Panc1 (cell line): ENCODE results near the gene CSNK1G2. TPM values are rescaled to one million over a fixed set of nuclear protein-coding genes. Genes with fewer than 3 reads are reported as not detected.

Experiments used
- ATAC-seq: fragments of 200-7000 bp; cut with Tn5 transposase; 2 replicates; pipeline ENCODE4 v1.9.1; 2020; ENCODE audit warnings: mild to moderate bottlenecking, moderate library complexity
- BruUV-seq: library from RNA; stranded (reverse); fragments of 400-500 nt; replicated peaks from 2 replicates; lab custom pipeline; 2021; lab: Mats Ljungman, UMichigan
- CTCF ChIA-PET: fragments of 300-600 bp; sonication (Branson Sonifier 250); formaldehyde crosslinking; loops from one replicate; lab custom pipeline; 2022; ENCODE audit warnings: antibody characterized with exemption; lab: Charles Lee
- POLR2A ChIA-PET: fragments of 300-600 bp; sonication (Branson Sonifier 250); formaldehyde crosslinking; loops from one replicate; lab custom pipeline; 2022; ENCODE audit warnings: antibody characterized with exemption; lab: Charles Lee
- DNase-seq: peaks from one replicate; pipeline ENCODE4 v3.0.0-alpha.2; 2010; ENCODE audit warnings: low read depth, low spot score
- H3K27ac ChIP-seq: 2 replicates; pipeline ENCODE4 v1.5.1; 2011; ENCODE audit warnings: mild to moderate bottlenecking, low read length, inconsistent platforms
- H3K27me3 ChIP-seq: fragments of 200-500 bp; sonication (Bioruptor generic); 2 replicates; pipeline ENCODE4 v1.6.0; 2014; ENCODE audit warnings: low read length, inconsistent platforms; ENCODE audit not compliant: control insufficient read depth, insufficient read depth
- H3K36me3 ChIP-seq: fragments of 200-500 bp; sonication (Bioruptor generic); 2 replicates; pipeline ENCODE4 v1.5.1; 2014; ENCODE audit warnings: inconsistent platforms, mild to moderate bottlenecking, low read length, moderate library complexity; ENCODE audit not compliant: control insufficient read depth, insufficient read depth
- H3K4me1 ChIP-seq: 2 replicates; pipeline ENCODE4 v1.5.1; 2011; ENCODE audit warnings: inconsistent platforms, mild to moderate bottlenecking, low read length, moderate library complexity; ENCODE audit not compliant: control insufficient read depth, insufficient read depth
- H3K4me3 ChIP-seq, 2 experiments: 2 replicates each; pipeline ENCODE4 v1.5.1; 2011 to 2012; ENCODE audit warnings: low read depth in 2 of 2, low read length in 2 of 2, mild to moderate bottlenecking in 2 of 2, inconsistent platforms in 1 of 2, moderate library complexity in 1 of 2
- H3K9me3 ChIP-seq: fragments of 200-500 bp; sonication (Bioruptor generic); 2 replicates; pipeline ENCODE4 v1.5.1; 2014; ENCODE audit warnings: low read depth, mild to moderate bottlenecking, inconsistent platforms, low read length, moderate library complexity; ENCODE audit not compliant: control insufficient read depth, insufficient read depth
- POLR2AphosphoS5 ChIP-seq: IDR thresholded peaks from 2 replicates; pipeline ENCODE4 v1.6.1; 2012; ENCODE audit warnings: mild to moderate bottlenecking, low read depth, low read length, moderate library complexity
- SIN3A ChIP-seq: IDR thresholded peaks from 2 replicates; pipeline ENCODE4 v1.6.1; 2012; ENCODE audit warnings: low read depth, mild to moderate bottlenecking, low read length, moderate library complexity, borderline replicate concordance; ENCODE audit not compliant: insufficient read depth
- in situ Hi-C: cut with HindIII; loops from 2 replicates; pipeline ENCODE4 v1.10.0; 2016; ENCODE audit warnings: low sequenced_read_pairs, low pct_unique_long_range_greater_than_20kb
- intact Hi-C: fragments of 100-400 bp; cut with micrococcal nuclease; formaldehyde crosslinking; loops from one replicate; pipeline ENCODE4 v1.10.0; 2022; ENCODE audit not compliant: unreplicated experiment
- total RNA-seq: library from RNA; stranded (reverse); gene quantifications from one replicate; pipeline ENCODE4 v1.2.1, GENCODE V29; 2021; ENCODE audit not compliant: unreplicated experiment
- TF ChIP-seq, protein P1 (sequence below), 2 experiments: IDR thresholded peaks; 2 replicates each; pipeline ENCODE4 v1.6.1; 2011 to 2012; ENCODE audit warnings: low read depth in 2 of 2, control low read depth in 1 of 2, low read length in 1 of 2, mild to moderate bottlenecking in 1 of 2, moderate library complexity in 1 of 2; ENCODE audit not compliant: insufficient read depth in 1 of 2
- TF ChIP-seq, protein P2 (sequence below): fragments of 450-650 bp; IDR thresholded peaks from 2 replicates; pipeline ENCODE4 v1.5.1; 2017; ENCODE audit warnings: mild to moderate bottlenecking

CSNK1G2 gene
- total RNA-seq, 1 experiment from 2014 or later: 65.8 TPM

DNA sequence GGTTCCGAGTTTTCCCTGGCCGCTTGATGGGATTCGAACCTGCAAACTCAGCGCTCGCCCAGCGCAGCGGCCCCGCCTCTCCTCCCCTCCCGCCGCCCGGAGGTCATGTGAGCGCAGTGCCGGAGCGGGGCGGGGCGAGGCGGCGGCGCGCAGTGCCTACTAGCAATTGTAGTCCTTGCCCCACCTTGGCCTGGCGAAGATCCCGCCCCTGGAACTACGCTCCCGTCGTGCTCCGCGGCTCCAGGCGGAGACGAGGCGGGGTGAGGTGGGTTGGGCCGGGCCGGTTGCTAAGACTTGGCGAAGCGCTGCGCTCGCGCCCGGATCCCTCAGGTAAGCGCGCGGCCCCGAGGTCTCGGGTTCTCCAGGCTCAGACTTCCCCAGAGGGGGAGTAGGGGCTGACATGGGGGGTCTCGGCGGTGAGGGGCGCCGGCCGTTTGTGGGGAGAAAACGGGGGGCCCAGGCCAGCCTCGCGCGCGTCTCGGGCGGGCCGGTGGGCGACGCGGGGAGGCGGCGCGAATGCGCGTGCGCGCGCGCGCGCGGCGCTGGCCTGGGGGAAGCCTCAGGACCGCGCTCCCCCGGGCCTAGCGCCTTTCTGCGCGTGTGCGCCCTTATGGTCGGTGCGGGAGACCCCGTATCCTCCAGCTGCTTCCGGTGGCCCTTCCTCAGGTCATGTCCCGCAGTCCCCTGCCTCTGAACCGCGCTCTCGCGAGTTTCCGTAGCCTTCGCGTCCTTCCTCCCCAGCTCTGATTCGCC is 35.7 kb upstream of the CSNK1G2 start, which contains the start of the genes ADAT3 and SCAMP4:
TSS of gene ADAT3 (plus strand) at position 290 of the 753 bp plus-strand sequence. CDS start 6,649 bp downstream, outside the sequence.
TSS of gene SCAMP4 (plus strand) at position 290 of the 753 bp plus-strand sequence. CDS start 9,621 bp downstream, outside the sequence.
- Histone ChIP-seq H3K4me3 (peak within 1 kb of the TSS; percentile 60 to 70), H3K27ac (peak within 1 kb of the TSS; percentile 93), H3K4me1 (peaks cover 17% of the 10 kb centered on the region), H3K27me3 (no peaks in the 10 kb centered on the region), H3K9me3 (no peaks in the 10 kb centered on the region), H3K36me3 (no peaks in the 10 kb centered on the region)
- ATAC-seq: peak; percentile 95
- CTCF ChIA-PET: no interaction called here
- intact Hi-C loops (no loop called here), in situ Hi-C loops (no loop called here)
- BruUV-seq: TSS peak; percentile 86
- POLR2A ChIA-PET: no interaction called here
- peak; percentile 83; the same call in 1 of the 2 replicates for TF ChIP-seq POLR2AphosphoS5
- TF ChIP-seq, protein P1, sequence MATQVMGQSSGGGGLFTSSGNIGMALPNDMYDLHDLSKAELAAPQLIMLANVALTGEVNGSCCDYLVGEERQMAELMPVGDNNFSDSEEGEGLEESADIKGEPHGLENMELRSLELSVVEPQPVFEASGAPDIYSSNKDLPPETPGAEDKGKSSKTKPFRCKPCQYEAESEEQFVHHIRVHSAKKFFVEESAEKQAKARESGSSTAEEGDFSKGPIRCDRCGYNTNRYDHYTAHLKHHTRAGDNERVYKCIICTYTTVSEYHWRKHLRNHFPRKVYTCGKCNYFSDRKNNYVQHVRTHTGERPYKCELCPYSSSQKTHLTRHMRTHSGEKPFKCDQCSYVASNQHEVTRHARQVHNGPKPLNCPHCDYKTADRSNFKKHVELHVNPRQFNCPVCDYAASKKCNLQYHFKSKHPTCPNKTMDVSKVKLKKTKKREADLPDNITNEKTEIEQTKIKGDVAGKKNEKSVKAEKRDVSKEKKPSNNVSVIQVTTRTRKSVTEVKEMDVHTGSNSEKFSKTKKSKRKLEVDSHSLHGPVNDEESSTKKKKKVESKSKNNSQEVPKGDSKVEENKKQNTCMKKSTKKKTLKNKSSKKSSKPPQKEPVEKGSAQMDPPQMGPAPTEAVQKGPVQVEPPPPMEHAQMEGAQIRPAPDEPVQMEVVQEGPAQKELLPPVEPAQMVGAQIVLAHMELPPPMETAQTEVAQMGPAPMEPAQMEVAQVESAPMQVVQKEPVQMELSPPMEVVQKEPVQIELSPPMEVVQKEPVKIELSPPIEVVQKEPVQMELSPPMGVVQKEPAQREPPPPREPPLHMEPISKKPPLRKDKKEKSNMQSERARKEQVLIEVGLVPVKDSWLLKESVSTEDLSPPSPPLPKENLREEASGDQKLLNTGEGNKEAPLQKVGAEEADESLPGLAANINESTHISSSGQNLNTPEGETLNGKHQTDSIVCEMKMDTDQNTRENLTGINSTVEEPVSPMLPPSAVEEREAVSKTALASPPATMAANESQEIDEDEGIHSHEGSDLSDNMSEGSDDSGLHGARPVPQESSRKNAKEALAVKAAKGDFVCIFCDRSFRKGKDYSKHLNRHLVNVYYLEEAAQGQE (IDR thresholded peaks at IDR 0.05; ENCODE audit: insufficient read depth in 1 of 2, low read depth in 2 of 2, low read length in 1 of 2): no peak; a peak in 1 of 4 replicates
- peak; percentile 84 for DNase-seq

DNA sequence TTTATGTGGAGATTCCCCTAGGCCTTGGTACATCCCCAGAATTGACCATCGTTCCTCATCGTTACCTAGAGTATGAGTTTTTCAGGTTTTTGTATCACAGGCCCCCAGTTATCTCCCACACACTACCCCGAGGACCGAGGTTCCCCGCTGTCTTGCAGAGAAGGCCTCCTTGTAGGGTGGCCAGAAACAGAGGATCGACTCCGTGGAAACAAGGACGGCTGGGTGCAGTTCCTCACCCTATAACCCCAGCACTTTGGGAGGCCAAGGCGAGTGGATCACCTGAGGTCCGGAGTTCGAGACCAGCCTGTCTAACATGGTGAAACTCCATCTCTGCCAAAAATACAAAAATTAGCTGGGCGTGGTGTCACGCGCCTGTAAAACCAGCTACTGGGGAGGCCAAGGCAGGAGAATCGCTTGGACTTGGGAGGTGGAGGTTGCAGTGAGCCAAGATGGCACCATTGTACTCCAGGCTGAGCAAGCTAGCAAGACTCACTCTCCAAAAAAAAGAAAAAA is 35.1 kb upstream of the CSNK1G2 start:
- DNase-seq: no peak
- H3K9me3 ChIP-seq: no peaks in the 10 kb centered on the region
- H3K27me3 ChIP-seq: no peaks in the 10 kb centered on the region
- in situ Hi-C loops: no loop called here
- H3K4me3 ChIP-seq: peak overlapping the region; percentile 60 to 70
- intact Hi-C loops: no loop called here
- CTCF ChIA-PET: no interaction called here
- H3K27ac ChIP-seq: peak overlapping the region; percentile 93
- peaks cover 17% of the 10 kb centered on the region for H3K4me1 ChIP-seq
- no peaks in the 10 kb centered on the region for H3K36me3 ChIP-seq
- TF ChIP-seq POLR2AphosphoS5 (no peak), SIN3A (no peak)
- TF ChIP-seq, protein P1 (IDR thresholded peaks at IDR 0.05; ENCODE audit: insufficient read depth in 1 of 2, low read depth in 2 of 2, low read length in 1 of 2): no peak
- TF ChIP-seq, protein P2, sequence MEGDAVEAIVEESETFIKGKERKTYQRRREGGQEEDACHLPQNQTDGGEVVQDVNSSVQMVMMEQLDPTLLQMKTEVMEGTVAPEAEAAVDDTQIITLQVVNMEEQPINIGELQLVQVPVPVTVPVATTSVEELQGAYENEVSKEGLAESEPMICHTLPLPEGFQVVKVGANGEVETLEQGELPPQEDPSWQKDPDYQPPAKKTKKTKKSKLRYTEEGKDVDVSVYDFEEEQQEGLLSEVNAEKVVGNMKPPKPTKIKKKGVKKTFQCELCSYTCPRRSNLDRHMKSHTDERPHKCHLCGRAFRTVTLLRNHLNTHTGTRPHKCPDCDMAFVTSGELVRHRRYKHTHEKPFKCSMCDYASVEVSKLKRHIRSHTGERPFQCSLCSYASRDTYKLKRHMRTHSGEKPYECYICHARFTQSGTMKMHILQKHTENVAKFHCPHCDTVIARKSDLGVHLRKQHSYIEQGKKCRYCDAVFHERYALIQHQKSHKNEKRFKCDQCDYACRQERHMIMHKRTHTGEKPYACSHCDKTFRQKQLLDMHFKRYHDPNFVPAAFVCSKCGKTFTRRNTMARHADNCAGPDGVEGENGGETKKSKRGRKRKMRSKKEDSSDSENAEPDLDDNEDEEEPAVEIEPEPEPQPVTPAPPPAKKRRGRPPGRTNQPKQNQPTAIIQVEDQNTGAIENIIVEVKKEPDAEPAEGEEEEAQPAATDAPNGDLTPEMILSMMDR: no peak
- BruUV-seq: no TSS peak
- POLR2A ChIA-PET: interaction anchor here (0.7 kb wide), 1 partner anchor 13 kb away, joined by 3 read pairs; no protein-coding TSS in a partner anchor
- ATAC-seq: no peak
